Left renal cortex interstitium (tissue), 4 donors: Measurements from ENCODE around the gene SCFD1. TPM values are rescaled to one million over a fixed set of nuclear protein-coding genes. Genes with fewer than 3 reads are reported as not detected.
"Not testable (repeated sequence)": the region's sequence is repeated elsewhere in the genome, so short reads cannot be mapped to it uniquely, and the experiment has no call there.

Experiments
- DNase-seq, 4 donors: peaks; one replicate each; pipeline ENCODE4 v3.0.0-alpha.2; 2013; ENCODE audit warnings: low read depth in 4 of 4, low spot score in 2 of 4, missing footprints in 1 of 4
- polyA plus RNA-seq, 4 donors: library from polyadenylated mRNA; unstranded; fragments of 120-200 nt; gene quantifications; one replicate each; pipeline ENCODE4 v1.2.1, GENCODE V29; 2013; ENCODE audit not compliant: insufficient read length in 4 of 4

Gene SCFD1
- polyA plus RNA-seq, 4 donors = 83.9 to 102 (median 89.6) TPM

DNA sequence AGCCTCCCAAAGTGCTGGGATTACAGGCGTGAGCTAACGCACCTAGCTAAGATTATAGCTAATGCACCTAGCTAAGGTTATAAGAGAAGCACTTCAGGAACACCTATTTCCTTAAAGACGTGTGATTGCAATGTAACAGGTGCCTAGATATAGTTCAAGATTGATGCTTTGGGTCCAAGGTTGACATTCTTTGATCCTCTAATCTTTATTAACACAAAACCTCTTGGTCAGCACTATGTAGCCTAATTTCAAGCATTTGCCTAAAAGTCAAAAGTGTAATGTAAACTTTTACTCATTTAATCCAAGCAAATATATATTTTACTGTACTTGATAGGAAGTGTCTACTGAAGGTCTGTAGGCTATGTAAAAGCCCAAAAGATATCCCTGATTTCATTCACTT is 36.5 kb downstream of the SCFD1 start:
- DNase-seq = no peak

DNA sequence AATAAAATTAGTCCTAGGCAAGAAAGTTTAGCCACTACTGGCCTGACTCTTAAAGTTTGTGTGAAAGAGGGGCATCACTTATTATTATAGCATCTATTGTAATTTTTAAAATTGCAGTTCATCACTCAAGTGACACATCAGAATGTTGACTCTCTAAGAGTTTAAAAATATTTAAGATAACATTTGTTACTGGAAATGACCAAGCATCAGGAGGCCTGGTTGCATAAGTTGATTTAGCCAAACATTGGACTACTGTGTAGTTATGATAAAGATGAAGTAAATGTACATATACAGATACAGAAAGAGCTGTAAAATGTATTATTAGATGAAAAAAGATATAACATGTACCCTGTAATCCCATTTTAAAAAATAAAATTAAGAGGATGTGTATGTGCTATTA is 47.5 kb downstream of the SCFD1 start:
- DNase-seq = no peak

DNA sequence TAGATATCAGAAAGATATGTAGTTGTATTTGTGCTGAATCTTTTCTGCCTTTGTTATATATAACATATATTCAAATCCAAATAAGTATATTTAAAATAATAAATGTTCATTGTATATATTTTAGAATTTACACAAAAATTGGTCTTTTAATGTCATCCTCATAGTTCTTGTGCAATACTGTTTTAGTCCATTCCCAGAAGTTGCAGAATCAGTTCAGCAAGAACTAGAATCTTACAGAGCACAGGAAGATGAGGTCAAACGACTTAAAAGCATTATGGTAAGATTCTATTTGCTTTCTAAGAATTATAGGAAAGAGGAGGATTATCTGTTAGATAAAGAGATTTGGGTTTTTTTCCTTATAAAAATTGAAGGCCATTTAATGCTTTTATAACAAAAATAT is 51.0 kb downstream of the SCFD1 start:
- DNase-seq = no peak

DNA sequence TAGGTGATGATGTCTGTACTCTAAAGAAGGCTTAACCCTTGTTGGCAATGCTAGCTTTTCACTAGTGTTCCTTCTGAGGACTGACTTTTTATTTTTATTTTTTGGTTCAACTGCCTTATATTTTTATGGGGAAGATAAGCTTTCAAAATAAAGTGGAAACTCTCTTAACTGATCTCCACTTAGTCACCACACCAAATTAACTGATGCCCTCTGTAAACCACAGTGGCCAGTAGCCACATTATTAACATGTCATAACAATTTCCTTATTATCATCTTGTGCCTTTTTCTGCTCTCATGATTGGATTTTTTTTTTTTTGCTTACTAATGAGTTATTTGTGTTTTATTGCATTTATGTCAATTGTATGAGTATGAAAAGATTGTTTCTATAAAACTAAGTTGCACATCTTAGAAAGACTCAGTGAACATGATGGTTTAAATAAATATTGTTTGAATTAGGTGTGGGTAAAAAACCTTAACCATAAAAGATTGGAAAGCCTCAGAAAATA is 56.9 kb downstream of the SCFD1 start:
- DNase-seq = no peak

DNA sequence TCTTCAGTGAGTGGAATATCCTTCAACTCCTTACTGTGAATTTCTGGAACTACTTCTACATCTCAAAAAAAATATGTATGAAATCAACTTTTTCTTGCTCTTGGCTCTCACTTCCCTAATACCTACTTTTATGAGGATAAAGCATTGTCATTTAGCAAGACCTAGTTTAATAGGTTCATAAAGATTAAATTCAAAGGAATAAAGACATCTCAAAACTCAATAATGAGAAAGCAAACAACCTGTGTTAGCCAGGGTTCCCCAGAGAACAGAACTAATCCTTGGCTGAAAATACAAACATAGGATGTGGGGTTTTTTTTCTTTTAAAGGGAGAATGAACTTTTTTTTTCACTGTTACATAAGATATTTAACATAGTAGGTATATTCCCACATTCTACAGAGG is 57.9 kb downstream of the SCFD1 start:
- no peak for DNase-seq

DNA sequence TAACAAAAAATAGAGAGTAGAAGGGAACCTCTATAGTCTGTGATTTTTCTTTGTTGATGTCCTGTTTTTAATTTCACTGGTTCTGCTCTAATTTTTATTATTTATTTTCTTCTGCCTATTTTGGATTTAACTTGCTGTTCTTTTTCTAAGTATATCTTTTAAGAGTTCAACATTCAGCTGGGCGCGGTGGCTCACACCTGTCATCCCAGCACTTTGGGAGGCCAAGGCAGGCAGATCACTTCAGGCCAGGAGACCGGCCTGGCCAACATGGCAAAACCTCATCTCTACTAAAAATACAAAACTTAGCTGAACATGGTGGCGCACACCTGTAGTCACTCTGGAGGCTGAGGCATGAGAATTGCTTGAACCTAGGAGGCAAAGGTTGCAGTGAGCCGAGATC is 58.7 kb downstream of the SCFD1 start:
- not testable (repeated sequence) for DNase-seq

DNA sequence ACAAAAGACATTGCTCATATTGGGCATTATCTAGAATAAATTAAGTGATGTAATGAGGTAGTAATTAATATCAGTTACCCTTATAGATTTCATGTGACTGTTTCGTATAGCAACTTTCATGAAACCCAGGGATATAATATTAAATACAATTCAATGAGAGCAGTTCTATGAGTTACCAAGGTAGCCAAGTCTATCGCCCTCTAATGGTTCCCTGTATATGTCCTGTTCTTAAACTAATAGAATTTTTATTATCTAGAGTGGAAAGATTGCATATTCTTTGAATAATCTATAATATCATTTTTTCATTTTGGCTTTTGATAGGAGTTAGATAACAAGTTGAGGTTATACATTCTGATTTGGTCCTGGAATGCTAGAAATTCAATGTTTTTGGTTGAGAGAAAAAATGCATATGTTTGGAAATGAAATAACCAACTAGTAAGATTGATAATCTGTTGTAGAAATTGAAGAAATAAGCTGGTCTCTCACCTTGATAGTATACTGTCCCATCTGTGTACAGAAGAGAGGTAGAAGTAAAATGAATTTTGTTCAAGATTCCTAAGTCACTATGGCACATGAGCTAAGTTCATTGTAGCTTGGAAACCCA is 59.7 kb downstream of the SCFD1 start:
- no peak for DNase-seq

DNA sequence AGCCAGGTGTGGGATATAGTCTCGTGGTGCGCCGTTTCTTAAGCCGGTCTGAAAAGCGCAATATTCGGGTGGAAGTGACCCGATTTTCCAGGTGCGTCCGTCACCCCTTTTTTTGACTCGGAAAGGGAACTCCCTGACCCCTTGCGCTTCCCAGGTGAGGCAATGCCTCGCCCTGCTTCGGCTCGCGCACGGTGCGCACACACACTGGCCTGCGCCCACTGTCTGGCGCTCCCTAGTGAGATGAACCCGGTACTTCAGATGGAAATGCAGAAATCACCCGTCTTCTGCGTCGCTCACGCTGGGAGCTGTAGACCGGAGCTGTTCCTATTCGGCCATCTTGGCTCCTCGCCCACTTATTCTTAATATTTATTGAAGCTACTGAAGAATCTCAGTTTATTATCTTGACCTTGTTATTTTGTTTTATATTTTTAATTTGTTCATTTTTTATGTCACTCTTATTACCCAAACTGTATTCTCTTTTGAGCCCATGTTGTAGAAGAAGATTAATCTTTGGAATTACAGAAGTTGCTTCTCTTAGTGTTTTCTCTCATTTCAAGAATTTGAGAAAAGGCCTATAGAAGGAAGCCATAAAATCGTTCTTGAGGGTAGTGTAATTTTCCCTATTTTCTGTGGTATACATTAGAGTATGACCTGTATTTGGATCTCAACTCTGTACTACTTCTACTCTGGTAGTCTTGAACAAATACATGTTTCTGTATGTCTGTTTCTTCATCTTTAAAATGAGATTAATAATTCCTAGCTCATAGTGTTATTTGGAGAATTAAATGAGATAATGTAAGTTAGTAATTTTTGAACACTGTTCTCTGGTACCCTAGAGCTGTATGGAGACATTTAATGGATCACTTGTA is 68.6 kb downstream of the SCFD1 start:
- DNase-seq = not testable (repeated sequence)

DNA sequence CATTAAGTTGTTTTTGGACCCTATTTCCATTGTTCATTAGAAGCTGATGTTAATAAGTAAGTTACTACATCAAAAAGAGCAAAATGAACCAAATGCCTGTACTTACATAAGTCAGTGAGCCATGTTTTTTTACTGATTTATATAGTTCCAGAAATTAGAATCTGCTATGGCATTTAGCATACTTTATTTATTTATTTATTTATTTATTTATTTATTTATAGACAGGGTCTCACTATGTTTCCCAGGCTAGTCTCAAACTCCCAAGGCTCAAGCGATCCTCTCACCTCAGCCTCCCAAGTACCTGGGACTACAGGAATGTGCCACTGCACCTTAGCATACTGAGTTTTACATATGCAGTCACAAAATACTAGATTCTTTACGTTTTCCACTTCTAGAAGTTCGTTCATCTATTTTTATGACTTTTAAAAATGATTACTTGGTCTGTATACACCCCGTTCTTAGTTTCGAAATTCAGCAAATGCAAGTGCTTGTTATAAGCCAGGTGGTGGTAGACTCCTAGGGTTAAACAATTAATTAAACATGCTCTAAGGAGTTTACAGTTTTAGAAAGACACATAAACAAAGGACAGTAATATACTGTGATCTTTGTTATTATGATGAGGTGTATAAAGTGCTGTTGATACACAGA is 69.8 kb downstream of the SCFD1 start:
- no peak for DNase-seq

DNA sequence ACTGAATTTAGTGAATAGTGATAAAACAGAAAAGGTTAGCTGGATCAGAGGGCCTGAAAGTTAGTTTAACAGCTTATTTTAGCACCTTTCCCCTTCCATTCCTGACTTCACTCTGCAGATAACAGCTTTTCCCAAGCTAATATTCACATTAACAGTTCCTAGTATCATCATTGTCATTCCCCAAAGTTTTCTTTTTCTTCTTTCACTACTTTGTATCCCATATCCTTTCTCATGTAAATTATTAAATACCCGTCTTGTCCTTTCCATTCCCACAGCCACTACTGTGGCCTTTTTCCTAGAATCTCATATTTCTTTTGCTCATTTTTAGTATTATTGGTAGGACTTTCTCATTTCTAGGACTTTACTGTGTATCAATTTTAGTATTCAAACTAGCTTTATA is 70.5 kb downstream of the SCFD1 start:
- DNase-seq = no peak

DNA sequence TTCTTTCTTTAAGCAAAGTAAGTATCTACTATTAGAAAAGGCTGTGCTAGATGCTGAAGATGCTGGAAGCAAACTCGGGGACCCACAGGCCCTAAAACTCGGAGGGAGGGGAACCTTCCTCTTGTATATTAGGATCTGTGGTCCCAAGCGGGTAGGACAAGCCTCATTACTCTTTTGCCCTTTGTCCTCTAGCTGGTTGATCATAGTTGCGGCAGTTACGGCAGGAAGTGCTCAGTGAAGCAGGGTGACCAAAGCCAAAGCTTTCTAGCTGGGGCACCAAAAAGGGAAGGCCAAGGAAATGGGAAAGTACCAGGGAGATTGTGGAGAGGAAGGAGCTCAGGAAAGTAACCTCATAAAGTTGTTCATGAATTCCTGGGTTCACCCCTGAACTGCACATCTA is 76.3 kb downstream of the SCFD1 start:
- DNase-seq = no peak

DNA sequence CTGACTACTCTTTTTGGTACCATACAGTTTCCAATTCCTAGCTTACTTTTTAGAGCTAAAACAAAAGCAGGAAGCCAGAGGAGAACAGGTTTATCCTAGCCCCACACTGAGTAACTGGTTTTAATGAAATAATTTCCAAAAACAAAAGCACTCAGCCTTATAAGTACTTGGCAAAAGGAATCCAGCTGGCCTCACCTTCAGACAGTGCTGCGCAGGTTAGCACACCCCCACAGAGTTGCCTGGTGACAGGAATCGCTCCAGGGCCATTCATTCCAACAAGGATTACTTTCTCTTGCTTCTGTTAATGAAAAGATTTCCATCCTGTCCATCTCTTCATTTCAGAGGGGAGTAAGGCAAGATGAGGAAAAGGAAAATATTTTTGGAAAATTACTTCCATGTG is 84.6 kb downstream of the SCFD1 start:
- no peak for DNase-seq

DNA sequence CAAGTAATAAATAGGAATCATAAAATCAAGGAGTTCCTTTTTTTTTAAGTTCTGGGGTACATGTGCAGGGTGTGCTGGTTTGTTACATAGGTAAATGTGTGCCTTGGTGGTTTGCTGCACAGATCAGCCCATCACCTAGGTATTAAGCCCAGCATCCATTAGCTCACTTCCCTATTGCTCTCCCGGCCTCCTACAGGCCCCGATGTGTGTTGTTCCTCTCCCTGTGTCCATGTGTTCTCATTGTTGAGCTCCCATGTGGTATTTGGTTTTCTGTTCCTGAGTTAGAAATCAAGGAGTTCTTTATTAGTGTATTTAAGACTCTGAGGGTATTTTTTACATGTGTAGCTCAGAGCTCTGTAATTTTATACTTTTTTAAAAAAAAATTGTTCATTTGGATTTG is 86.0 kb downstream of the SCFD1 start:
- no peak for DNase-seq

DNA sequence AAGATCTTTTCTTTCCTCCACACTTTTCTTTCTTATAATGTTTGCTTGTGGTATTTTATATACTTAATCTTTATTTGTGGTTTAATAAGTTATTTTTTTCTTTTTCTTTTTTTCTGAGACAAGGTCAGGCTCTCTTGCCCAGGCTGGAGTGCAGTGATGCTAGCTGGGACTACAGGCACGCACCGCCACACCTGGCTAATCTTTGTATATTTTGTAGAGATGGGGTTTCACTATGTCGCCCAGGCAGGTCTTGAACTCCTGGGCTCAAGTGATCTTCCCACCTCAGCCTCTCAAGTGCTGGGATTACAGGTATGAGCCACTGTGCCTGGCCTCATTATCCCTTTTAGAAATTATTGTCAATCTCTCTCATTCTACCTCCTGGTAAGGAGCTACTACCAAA is 87.1 kb downstream of the SCFD1 start:
- no peak for DNase-seq

DNA sequence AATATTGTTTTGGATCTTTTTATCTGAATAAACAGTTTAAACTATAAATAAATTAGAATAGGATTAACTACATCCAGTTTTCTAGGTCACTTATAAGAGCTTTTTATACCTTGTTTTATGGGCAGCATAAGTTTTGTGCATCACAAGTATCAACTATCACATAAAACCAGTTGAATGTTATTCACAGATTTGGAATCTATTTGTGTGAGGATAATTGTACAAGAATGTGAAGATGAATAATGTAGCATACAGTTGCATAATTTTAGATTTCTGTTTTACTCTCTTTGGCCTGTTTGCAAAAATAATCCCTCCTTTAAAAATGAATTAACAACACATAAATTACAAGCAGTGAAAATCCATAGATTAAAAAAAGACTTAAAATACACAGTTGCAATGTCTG is 88.8 kb downstream of the SCFD1 start:
- DNase-seq = no peak

DNA sequence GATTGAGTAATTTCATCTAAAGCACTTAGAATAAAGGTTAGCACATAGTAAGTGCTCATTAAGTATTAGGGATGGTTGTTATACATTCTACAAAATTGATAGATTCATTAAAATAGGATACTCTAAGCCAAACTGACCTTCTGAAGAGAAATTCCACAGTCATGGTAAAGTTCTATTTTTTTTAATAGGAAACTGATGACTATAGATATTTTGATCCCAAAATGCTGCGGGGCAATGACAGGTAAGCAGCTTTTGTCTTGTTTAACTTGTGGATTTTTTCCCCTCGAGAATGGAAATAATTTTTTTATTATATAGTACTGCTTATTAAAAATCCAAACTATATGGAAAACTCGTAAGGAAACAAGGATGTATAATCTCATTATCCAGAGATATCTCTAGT is 97.0 kb downstream of the SCFD1 start:
- no peak for DNase-seq

DNA sequence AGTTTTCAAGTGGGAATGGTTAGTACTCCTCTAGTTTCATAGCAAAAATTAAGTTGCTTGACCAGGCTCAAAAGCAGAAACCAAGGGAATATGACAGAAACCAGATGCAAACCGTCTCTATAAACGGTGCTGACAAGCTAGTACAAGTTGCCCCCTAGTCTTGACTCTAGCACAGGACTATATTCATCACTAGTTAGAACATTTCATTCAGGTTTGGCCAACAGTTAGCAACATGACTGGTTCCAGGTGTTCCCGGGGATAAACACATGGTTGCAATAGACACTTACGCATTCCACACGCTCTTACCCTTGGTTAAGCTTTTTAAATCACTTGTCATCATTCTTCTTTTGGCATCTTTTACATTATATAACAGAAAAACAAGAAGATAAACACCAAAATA is 103.6 kb downstream of the SCFD1 start:
- DNase-seq = no peak

DNA sequence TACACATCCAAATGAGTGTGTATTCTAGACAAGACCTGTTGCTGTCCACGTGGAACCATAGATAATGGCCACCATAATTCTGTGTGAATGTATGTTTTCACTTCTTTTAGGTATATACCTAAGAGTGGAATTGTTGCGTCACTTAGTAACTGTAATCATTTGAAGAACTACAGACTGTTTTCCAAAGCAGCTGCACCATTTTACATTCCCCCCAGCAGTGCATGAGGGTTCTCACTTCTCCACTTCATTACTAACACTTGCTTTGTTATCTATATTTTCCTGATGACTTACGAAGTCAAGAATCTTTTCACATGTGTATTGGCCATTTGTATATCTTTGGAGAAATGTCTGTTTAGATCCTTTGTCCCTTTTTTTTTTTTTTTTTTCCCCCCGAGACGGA is 106.4 kb downstream of the SCFD1 start:
- no peak for DNase-seq

DNA sequence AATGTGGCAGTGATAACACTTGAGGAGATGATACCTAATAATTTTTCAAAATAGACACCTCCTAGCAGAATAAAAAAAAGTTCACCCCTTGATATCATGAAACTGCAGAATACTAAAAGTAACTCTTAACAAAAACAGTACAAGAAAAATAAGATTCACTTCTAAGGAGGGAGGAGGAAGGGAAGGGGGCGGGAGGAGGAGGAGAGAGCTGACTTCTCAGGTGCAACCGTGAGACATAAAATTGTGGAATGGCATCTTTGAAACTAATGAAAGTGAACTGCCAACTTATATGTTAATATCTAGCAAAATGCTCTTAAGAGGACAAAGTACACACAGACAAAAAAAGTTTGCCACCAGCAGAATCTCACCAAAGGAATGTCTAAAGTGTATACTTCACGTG is 115.8 kb downstream of the SCFD1 start:
- no peak for DNase-seq

DNA sequence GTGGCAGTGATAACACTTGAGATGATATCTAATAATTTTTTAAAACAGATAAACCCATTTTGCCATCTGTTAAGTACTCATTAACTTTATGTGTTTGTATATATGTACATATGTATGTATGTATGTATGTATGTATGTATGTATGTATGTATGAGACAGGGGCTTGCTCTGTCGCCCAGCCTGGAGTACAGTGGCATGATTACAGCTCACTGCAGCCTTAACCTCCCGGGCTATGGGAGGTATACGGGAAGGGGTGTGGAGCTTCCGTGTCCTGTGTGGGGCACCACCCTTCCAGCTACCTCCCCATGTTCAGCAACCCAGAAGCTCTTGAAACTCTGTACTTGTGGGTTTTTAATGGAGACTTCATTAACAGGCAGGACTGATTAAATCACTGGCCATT is 116.9 kb downstream of the SCFD1 start:
- no peak for DNase-seq

DNA sequence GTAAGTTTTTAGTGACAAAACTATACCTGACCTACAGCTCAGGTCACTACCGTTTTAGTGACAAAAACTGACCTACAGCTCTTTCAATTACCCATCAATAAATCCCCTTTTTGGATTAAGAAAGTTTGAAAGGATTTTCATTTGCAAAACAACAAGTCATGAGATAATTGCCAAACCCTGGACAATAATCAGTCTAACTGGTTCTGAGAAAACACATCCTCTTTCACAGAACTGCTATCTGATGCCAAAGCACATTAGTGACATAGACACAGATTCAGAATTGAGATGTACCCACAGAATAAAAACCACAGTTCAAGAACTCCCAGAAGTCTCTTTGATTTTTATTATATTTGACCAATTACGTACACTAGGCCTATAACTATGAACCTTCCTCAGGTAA is 126.2 kb downstream of the SCFD1 start:
- no peak for DNase-seq
